Uterus (tissue), 4 donors: ENCODE data around the gene GAGE13. TPM values are rescaled to one million over a fixed set of nuclear protein-coding genes. Genes with fewer than 3 reads are reported as not detected.
A peak's percentile ranks its signal among the peaks of the same experiment; 100 is the strongest.
"Not testable (repeated sequence)": the region's sequence is repeated elsewhere in the genome, so short reads cannot be mapped to it uniquely, and the experiment has no call there.

Experiments
- DNase-seq, 2 donors: peaks; one replicate each; pipeline ENCODE4 v3.0.0-alpha.2; 2019 to 2020
- H3K27ac ChIP-seq, 2 donors: fragments of 200-600 bp; sonication (generic); 1 replicate in 1 of 2; 2 replicates in 1 of 2; pipeline ENCODE4 v1.5.1; 2016 to 2018
- H3K27me3 ChIP-seq, 2 donors: fragments of 200-600 bp; sonication (generic); one replicate each; pipeline ENCODE4 v1.5.1; 2018 to 2019; ENCODE audit warnings: control low read depth in 1 of 2
- H3K36me3 ChIP-seq, 2 donors: fragments of 200-600 bp; sonication (generic); one replicate each; pipeline ENCODE4 v1.5.1; 2019; ENCODE audit warnings: control low read depth in 1 of 2
- H3K4me1 ChIP-seq, 2 donors: fragments of 200-600 bp; sonication (generic); one replicate each; pipeline ENCODE4 v1.5.1; 2018 to 2019; ENCODE audit warnings: control low read depth in 1 of 2
- H3K4me3 ChIP-seq, 2 donors: fragments of 200-600 bp; sonication (generic); 1 replicate in 1 of 2; 2 replicates in 1 of 2; pipeline ENCODE4 v1.5.1; 2018 to 2019; ENCODE audit warnings: mild to moderate bottlenecking in 1 of 2
- H3K9me3 ChIP-seq, 2 donors: fragments of 200-600 bp; sonication (generic); one replicate each; pipeline ENCODE4 v1.5.1; 2019; ENCODE audit warnings: control low read depth in 1 of 2
- POLR2A ChIP-seq, 2 donors: fragments of 450-650 bp; IDR thresholded peaks; one replicate each; pipeline ENCODE4 v1.6.1; 2016; ENCODE audit warnings: antibody characterized with exemption in 2 of 2, mild to moderate bottlenecking in 1 of 2, moderate library complexity in 1 of 2
- intact Hi-C: fragments of 100-400 bp; cut with DNase I; formaldehyde crosslinking; loops from one replicate; pipeline ENCODE4 v1.15.1; 2023; ENCODE audit warnings: low total_unique reads
- total RNA-seq, 4 donors: library from RNA; depleted of rRNA in 3 of 4; stranded (reverse); fragments of >200 nt in 3 of 4; gene quantifications; one replicate each; pipeline versions ENCODE4 v1.1.0 to v1.2.4, GENCODE V29; 2014 to 2023
- TF ChIP-seq, protein P1 (sequence below), 4 experiments: fragments of 200-600 bp in 2 of 4; fragments of 450-650 bp in 2 of 4; sonication (generic) in 2 of 4; IDR thresholded peaks; one replicate each; pipeline ENCODE4 v1.5.1; 2016 to 2019; ENCODE audit warnings: antibody characterized with exemption in 4 of 4, mild to moderate bottlenecking in 2 of 4, moderate library complexity in 1 of 4
- donor health status: DM: yes; HTN: yes; CAD: no.

GAGE13 gene
- total RNA-seq, 4 donors from 2014 or later = not detected

- intact Hi-C loops = no loop called here
- H3K4me1 ChIP-seq = no peaks in the 10 kb centered on the region
- no peak overlapping the region for H3K27ac ChIP-seq
- H3K36me3 ChIP-seq = no peaks in the 10 kb centered on the region
- TF ChIP-seq, protein P1, sequence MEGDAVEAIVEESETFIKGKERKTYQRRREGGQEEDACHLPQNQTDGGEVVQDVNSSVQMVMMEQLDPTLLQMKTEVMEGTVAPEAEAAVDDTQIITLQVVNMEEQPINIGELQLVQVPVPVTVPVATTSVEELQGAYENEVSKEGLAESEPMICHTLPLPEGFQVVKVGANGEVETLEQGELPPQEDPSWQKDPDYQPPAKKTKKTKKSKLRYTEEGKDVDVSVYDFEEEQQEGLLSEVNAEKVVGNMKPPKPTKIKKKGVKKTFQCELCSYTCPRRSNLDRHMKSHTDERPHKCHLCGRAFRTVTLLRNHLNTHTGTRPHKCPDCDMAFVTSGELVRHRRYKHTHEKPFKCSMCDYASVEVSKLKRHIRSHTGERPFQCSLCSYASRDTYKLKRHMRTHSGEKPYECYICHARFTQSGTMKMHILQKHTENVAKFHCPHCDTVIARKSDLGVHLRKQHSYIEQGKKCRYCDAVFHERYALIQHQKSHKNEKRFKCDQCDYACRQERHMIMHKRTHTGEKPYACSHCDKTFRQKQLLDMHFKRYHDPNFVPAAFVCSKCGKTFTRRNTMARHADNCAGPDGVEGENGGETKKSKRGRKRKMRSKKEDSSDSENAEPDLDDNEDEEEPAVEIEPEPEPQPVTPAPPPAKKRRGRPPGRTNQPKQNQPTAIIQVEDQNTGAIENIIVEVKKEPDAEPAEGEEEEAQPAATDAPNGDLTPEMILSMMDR (IDR thresholded peaks at IDR 0.05) = no peak
- TF ChIP-seq POLR2A (IDR thresholded peaks at IDR 0.05) = no peak
- H3K9me3 ChIP-seq = no peaks in the 10 kb centered on the region
- H3K4me3 ChIP-seq = no peak overlapping the region
- DNase-seq = no peak
- H3K27me3 ChIP-seq = no peaks in the 10 kb centered on the region
These were observed 41.2 kb upstream of the GAGE13 start for GRCh38 chrX:49290215-49290614.

DNA sequence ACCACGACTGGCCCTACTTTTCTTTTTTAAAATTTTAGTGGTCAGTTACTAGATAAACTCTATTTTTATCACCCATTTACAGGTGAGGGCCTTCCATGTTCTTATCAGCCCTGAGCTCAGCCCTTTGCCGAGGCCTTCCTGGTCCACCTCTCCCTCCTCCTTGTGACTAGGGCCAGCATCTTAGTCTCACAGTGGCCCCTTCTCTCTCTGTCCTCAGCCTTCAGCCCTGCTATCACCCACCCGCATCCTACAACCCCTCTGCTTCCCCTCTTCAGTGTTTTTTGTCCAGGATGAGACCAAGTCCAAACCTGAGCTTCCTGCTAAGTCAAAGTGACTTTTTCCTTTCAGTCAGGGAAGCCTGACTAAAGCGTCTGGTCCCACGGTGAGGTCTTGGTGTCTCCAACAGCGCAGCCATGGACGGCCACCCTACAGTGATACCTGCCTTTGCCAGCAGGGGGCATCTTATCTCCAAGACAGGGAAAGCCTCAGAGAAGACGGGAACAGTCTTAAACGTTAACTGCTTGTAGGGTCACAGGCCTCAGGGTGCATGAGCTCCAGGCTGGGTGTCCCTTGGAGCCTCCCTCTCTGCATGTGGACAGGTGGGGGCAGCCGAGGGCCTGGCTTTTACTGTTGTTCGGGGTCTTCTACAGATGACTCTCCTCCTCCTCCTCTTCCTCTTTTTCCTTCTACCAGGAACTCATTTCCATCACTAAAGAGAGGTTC lies 39.6 kb upstream of the GAGE13 start:
- intact Hi-C loops = no loop called here
- Histone ChIP-seq H3K4me1 (no peaks in the 10 kb centered on the region), H3K4me3 (no peak overlapping the region), H3K27me3 (no peaks in the 10 kb centered on the region), H3K36me3 (no peaks in the 10 kb centered on the region), H3K27ac (no peak overlapping the region), H3K9me3 (no peaks in the 10 kb centered on the region)
- peak; percentile 52 to 54 for DNase-seq
- TF ChIP-seq, protein P1 (IDR thresholded peaks at IDR 0.05) = peak; percentile 44 to 67 (median 44)
- TF ChIP-seq POLR2A (IDR thresholded peaks at IDR 0.05) = no peak

DNA sequence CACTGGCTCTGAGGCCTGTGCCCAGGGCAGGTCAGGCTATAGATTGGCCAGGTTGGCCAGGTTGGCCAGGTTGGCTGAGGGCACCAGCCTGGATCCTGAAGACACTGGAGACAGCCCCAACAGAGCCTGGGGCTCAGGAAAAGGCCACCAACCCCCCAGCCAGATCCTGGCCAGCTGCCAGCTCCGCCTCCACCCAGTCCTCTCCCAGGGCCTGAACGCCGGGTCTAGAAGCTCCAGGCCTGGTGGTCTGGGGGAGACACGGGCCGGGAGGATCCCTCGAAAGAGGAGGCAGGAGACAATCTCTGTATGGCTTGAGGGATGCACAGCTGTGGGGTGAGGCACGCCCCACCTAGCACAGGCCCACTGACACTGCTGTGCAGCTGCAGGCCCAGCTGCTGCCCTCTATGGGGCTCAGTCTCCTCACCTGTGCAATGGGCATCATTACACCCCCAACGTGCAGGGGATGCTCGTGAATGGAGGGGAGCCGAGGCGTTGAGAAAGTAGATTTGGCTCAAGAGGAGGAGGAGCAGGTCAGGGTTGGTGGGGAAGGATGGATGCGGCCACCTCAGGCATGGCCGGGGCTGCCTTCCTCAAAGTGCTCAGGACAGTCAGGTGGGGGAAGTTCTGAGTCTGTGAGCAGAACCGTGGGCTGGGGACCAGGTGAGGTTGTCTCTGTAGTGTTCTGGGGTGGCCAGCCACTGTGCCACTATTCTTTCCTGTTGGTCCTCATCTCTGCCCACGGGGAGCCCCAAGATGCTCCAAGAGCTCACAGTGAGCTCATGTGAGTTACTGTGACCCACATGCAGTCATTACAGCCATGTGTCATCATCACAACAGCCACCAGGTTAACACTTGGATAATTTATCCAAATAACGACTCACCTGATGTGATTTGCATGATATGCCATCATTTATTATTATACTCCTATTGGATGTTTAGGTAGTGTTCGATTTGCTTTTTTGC lies 38.7 kb upstream of the GAGE13 start:
- Histone ChIP-seq H3K27me3 (no peaks in the 10 kb centered on the region), H3K4me3 (no peak overlapping the region), H3K9me3 (no peaks in the 10 kb centered on the region), H3K36me3 (no peaks in the 10 kb centered on the region), H3K27ac (no peak overlapping the region), H3K4me1 (no peaks in the 10 kb centered on the region)
- no peak for DNase-seq
- TF ChIP-seq POLR2A (IDR thresholded peaks at IDR 0.05) = no peak
- TF ChIP-seq, protein P1 (IDR thresholded peaks at IDR 0.05) = no peak
- intact Hi-C loops = no loop called here

DNA sequence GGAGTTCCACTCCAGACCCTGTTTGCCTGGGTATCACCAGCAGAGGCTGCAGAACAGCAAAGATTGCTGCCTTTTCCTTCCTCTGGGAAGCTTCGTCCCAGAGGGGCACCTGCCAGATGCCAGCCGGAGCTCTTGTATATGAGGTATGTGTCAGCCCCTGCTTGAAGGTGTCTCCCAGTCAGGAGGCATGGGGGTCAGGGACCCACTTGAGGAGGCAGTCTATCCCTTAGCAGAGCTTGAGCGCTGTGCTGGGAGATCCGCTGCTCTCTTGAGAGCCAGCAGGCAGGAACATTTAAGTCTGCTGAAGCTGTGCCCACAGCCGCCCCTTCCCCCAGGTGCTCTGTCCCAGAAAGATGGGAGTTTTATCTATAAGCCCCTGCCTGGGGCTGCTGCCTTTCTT lies 32.1 kb upstream of the GAGE13 start:
- H3K9me3 ChIP-seq, H3K36me3 ChIP-seq, H3K4me1 ChIP-seq, DNase-seq, H3K27me3 ChIP-seq, intact Hi-C loops, H3K4me3 ChIP-seq, H3K27ac ChIP-seq: not testable (repeated sequence)

DNA sequence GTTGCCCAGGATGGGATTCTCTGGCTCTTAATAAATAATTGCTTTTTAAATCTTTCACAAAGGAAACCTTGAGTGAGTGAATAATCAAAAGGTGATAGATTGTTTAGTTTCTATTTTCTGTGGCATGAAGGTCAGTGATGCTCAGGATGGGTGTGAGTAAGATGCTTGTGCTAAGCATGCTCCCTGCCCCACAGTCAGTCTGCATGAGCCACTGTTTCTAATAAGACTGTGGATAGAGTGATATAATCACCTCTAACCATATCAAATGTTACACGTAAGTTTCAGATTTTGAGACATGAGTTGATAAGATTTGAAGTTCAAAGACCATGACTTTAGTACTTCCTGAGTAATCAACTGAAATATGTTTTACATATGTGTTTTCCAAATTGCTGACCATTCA lies 30.7 kb upstream of the GAGE13 start:
- TF ChIP-seq POLR2A (IDR thresholded peaks at IDR 0.05) = no peak
- TF ChIP-seq, protein P1 (IDR thresholded peaks at IDR 0.05) = no peak
- Histone ChIP-seq H3K9me3 (no peaks in the 10 kb centered on the region), H3K27ac (no peak overlapping the region), H3K36me3 (no peaks in the 10 kb centered on the region), H3K4me3 (no peak overlapping the region), H3K4me1 (no peaks in the 10 kb centered on the region), H3K27me3 (no peaks in the 10 kb centered on the region)
- DNase-seq = no peak
- intact Hi-C loops = no loop called here
